Epidermal melanocyte (primary cell): ENCODE measurements around the gene MAN1C1.

ENCODE experiments used
- DNase-seq: peaks from one replicate; pipeline ENCODE4 v3.0.0; 2011; ENCODE audit warnings: low spot score; ENCODE audit not compliant: insufficient read length

MAN1C1 gene

GRCh38 chr1:25613091-25613490, 3.5 kb upstream of the MAN1C1 start:
- no peak for DNase-seq

GRCh38 chr1:25614501-25615171, 2.0 kb upstream of the MAN1C1 start:
- DNase-seq = no peak

- DNase-seq = no peak
These were observed 1.4 kb upstream of the MAN1C1 start for GRCh38 chr1:25615172-25615541.

GRCh38 chr1:25615563-25616094, 962 bp upstream of the MAN1C1 start:
- no peak for DNase-seq

GRCh38 chr1:25616987-25617624, 515 bp downstream of the MAN1C1 start:
- no peak for DNase-seq

GRCh38 chr1:25617625-25618432, 1.2 kb downstream of the MAN1C1 start:
- DNase-seq = no peak

GRCh38 chr1:25618433-25618808, 1.8 kb downstream of the MAN1C1 start:
- DNase-seq = no peak

- no peak for DNase-seq
These were observed 2.7 kb downstream of the MAN1C1 start for GRCh38 chr1:25619101-25619890.

- no peak for DNase-seq
These were observed 3.6 kb downstream of the MAN1C1 start for GRCh38 chr1:25620211-25620610.

GRCh38 chr1:25620701-25621350, 4.2 kb downstream of the MAN1C1 start:
- DNase-seq = no peak

- DNase-seq = no peak
These were observed 5.3 kb downstream of the MAN1C1 start for GRCh38 chr1:25621876-25622275.

- DNase-seq = no peak
These were observed 5.9 kb downstream of the MAN1C1 start for GRCh38 chr1:25622531-25622930.

- DNase-seq = no peak
These were observed 6.4 kb downstream of the MAN1C1 start for GRCh38 chr1:25623007-25623406.

- no peak for DNase-seq
These were observed 7.1 kb downstream of the MAN1C1 start for GRCh38 chr1:25623731-25624130.

- DNase-seq = no peak
These were observed 7.6 kb downstream of the MAN1C1 start for GRCh38 chr1:25624156-25624555.

GRCh38 chr1:25624604-25625003, 8.0 kb downstream of the MAN1C1 start:
- no peak for DNase-seq

GRCh38 chr1:25626018-25626417, 9.4 kb downstream of the MAN1C1 start:
- DNase-seq = no peak

GRCh38 chr1:25628741-25629421, 12.3 kb downstream of the MAN1C1 start:
- no peak for DNase-seq

GRCh38 chr1:25629836-25630235, 13.2 kb downstream of the MAN1C1 start:
- DNase-seq = no peak

- DNase-seq = no peak
These were observed 15.3 kb downstream of the MAN1C1 start for GRCh38 chr1:25631750-25632485.
